Hematopoietic multipotent progenitor cell treated with erythropoietin and hydrocortisone succinate and interleukin-3 and kit ligand, for 6 days (in vitro differentiated cells): ENCODE data around the gene SFRP5.
A peak's percentile ranks its signal among the peaks of the same experiment; 100 is the strongest.

Experiments
- DNase-seq: peaks from one replicate; pipeline ENCODE4 v3.0.0-alpha.2; 2015

The SFRP5 gene

GRCh38 chr10:97734021-97734420, 37.8 kb downstream of the SFRP5 start:
- DNase-seq = no peak

GRCh38 chr10:97733256-97733655, 38.5 kb downstream of the SFRP5 start:
- DNase-seq = no peak

GRCh38 chr10:97732052-97732359, 39.8 kb downstream of the SFRP5 start:
- no peak for DNase-seq

- peak; percentile 88 for DNase-seq
Observed at GRCh38 chr10:97731346-97732051, 40.3 kb downstream of the SFRP5 start.

GRCh38 chr10:97729014-97729413, 42.8 kb downstream of the SFRP5 start:
- no peak for DNase-seq

GRCh38 chr10:97726636-97727178, 45.1 kb downstream of the SFRP5 start:
- no peak for DNase-seq

- no peak for DNase-seq
Observed at GRCh38 chr10:97724341-97724941, 47.4 kb downstream of the SFRP5 start.

GRCh38 chr10:97723001-97723400, 48.8 kb downstream of the SFRP5 start:
- DNase-seq = no peak

- no peak for DNase-seq
Observed at GRCh38 chr10:97721871-97722780, 49.7 kb downstream of the SFRP5 start.

- no peak for DNase-seq
Observed at GRCh38 chr10:97719602-97720001, 52.2 kb downstream of the SFRP5 start.

GRCh38 chr10:97718659-97719142, 53.1 kb downstream of the SFRP5 start:
- no peak for DNase-seq

GRCh38 chr10:97718178-97718577, 53.6 kb downstream of the SFRP5 start:
- peak; percentile 46 for DNase-seq

- no peak for DNase-seq
Observed at GRCh38 chr10:97717627-97718026, 54.2 kb downstream of the SFRP5 start.
